Sigmoid colon (tissue), 7 donors: ENCODE data around the gene ELMO2. TPM values are rescaled to one million over a fixed set of nuclear protein-coding genes. Genes with fewer than 3 reads are reported as not detected.

ENCODE experiments used
- DNase-seq: peaks from one replicate; pipeline ENCODE4 v3.0.0-alpha.2; 2019
- H3K27ac ChIP-seq, 4 donors: fragments of 200-600 bp; sonication (generic); one replicate each; pipeline ENCODE4 v1.5.1; 2016 to 2019; ENCODE audit warnings: mild to moderate bottlenecking in 1 of 4
- H3K27me3 ChIP-seq, 3 donors: fragments of 200-600 bp; sonication (generic); one replicate each; pipeline ENCODE4 v1.5.1; 2019; ENCODE audit warnings: mild to moderate bottlenecking in 1 of 3
- H3K36me3 ChIP-seq, 4 donors: fragments of 200-600 bp; sonication (generic); one replicate each; pipeline ENCODE4 v1.5.1; 2016 to 2019
- H3K4me1 ChIP-seq, 4 donors: fragments of 200-600 bp; sonication (generic); one replicate each; pipeline ENCODE4 v1.5.1; 2017 to 2019
- H3K4me3 ChIP-seq, 4 donors: fragments of 200-600 bp; sonication (generic); one replicate each; pipeline ENCODE4 v1.5.1; 2017 to 2019; ENCODE audit warnings: mild to moderate bottlenecking in 2 of 4, moderate library complexity in 1 of 4
- H3K9me3 ChIP-seq, 4 donors: fragments of 200-600 bp in 3 of 4; sonication (generic) in 3 of 4; one replicate each; pipeline versions ENCODE4 v1.5.1 to v1.6.1; 2013 to 2019
- CTCF ChIP-seq, 4 experiments: fragments of 450-650 bp in 3 of 4; fragments of 200-600 bp in 1 of 4; IDR thresholded peaks; one replicate each; pipeline ENCODE4 v1.5.1; 2016 to 2019; ENCODE audit warnings: antibody characterized with exemption in 4 of 4, mild to moderate bottlenecking in 3 of 4, moderate library complexity in 2 of 4
- EP300 ChIP-seq, 4 donors: sonication (generic); formaldehyde crosslinking; IDR thresholded peaks; one replicate each; pipeline ENCODE4 v1.6.1; 2017; ENCODE audit warnings: antibody characterized with exemption in 4 of 4
- POLR2A ChIP-seq, 2 donors: fragments of 450-650 bp; IDR thresholded peaks; one replicate each; pipeline ENCODE4 v1.6.1; 2016; ENCODE audit warnings: antibody characterized with exemption in 2 of 2, mild to moderate bottlenecking in 2 of 2, moderate library complexity in 2 of 2
- POLR2AphosphoS5 ChIP-seq, 4 donors: sonication (generic); formaldehyde crosslinking; IDR thresholded peaks; one replicate each; pipeline ENCODE4 v1.6.1; 2017; ENCODE audit warnings: antibody characterized with exemption in 4 of 4
- WGBS, 2 donors: extraction: QIAGEN DNeasy Blood & Tissue Kit; methylation state at CpG; one replicate each; pipeline ENCODE4 v1.1.7; 2013; 5-methylcytosine and 5-hydroxymethylcytosine counted together
- intact Hi-C: fragments of 100-400 bp; cut with DNase I; formaldehyde crosslinking; loops from one replicate; pipeline ENCODE4 v1.15.1; 2023
- polyA plus RNA-seq, 3 donors: library from polyadenylated mRNA; stranded (reverse); fragments of 200-250 nt; gene quantifications; one replicate each; pipeline ENCODE4 v1.2.3, GENCODE V29; 2013
- total RNA-seq, 4 donors: library from RNA; depleted of rRNA; stranded (reverse); fragments of >200 nt; gene quantifications; one replicate each; pipeline ENCODE4 v1.1.0, GENCODE V29; 2016
- donor health status: healthy with polysubstance abuse.
- donor health status: Bipolar disorder and iron deficiency.
- donor health status: healthy.

ELMO2 gene
- total and polyA plus RNA-seq, 7 donors: 13.2 to 52.1 (median 40.3) TPM

GRCh38 chr20:46361381-46361780 lies 45.0 kb downstream of the ELMO2 start:
- Histone ChIP-seq H3K27me3 (no peaks in the 10 kb centered on the region), H3K9me3 (no peaks in the 10 kb centered on the region), H3K27ac (no peak overlapping the region), H3K4me1 (peaks cover 0 to 57% (median 45%) of the 10 kb centered on the region in 4 donors), H3K36me3 (peaks cover 3 to 15% (median 3%) of the 10 kb centered on the region in 4 donors), H3K4me3 (no peak overlapping the region)
- intact Hi-C loops: loop anchor here (5.0 to 10.0 kb wide), 2 partner anchors 153 to 269 kb away; partner anchors contain the start of gene ZNF334
- DNase-seq: no peak
- 64 to 80% methylated on average over 5 of the region's 5 CpGs for WGBS, 2 donors
- no peak for TF ChIP-seq EP300 (IDR thresholded peaks at IDR 0.05)
- TF ChIP-seq CTCF (IDR thresholded peaks at IDR 0.05): no peak
- TF ChIP-seq POLR2A (IDR thresholded peaks at IDR 0.05): no peak
- no peak for TF ChIP-seq POLR2AphosphoS5 (IDR thresholded peaks at IDR 0.05)

GRCh38 chr20:46359233-46359751 lies 47.1 kb downstream of the ELMO2 start:
- Histone ChIP-seq H3K4me1 (peaks cover 0 to 52% (median 40%) of the 10 kb centered on the region in 4 donors), H3K9me3 (no peaks in the 10 kb centered on the region), H3K27me3 (no peaks in the 10 kb centered on the region), H3K36me3 (peaks cover 0 to 5% (median 1%) of the 10 kb centered on the region in 4 donors), H3K4me3 (no peak overlapping the region), H3K27ac (no peak overlapping the region)
- 57 to 72% methylated on average over 10 of the region's 10 CpGs for WGBS, 2 donors
- no peak for DNase-seq
- intact Hi-C loops: no loop called here
- TF ChIP-seq POLR2AphosphoS5 (IDR thresholded peaks at IDR 0.05) (no peak), CTCF (IDR thresholded peaks at IDR 0.05) (no peak), POLR2A (IDR thresholded peaks at IDR 0.05) (no peak), EP300 (IDR thresholded peaks at IDR 0.05) (no peak)

GRCh38 chr20:46358346-46359058 lies 47.9 kb downstream of the ELMO2 start:
- Histone ChIP-seq H3K27me3 (no peaks in the 10 kb centered on the region), H3K4me1 (peaks cover 0 to 51% (median 37%) of the 10 kb centered on the region in 4 donors), H3K27ac (no peak overlapping the region), H3K9me3 (no peaks in the 10 kb centered on the region), H3K36me3 (peaks cover 0 to 5% (median 1%) of the 10 kb centered on the region in 4 donors), H3K4me3 (no peak overlapping the region)
- no peak for TF ChIP-seq CTCF (IDR thresholded peaks at IDR 0.05)
- no peak for TF ChIP-seq EP300 (IDR thresholded peaks at IDR 0.05)
- no peak for TF ChIP-seq POLR2A (IDR thresholded peaks at IDR 0.05)
- TF ChIP-seq POLR2AphosphoS5 (IDR thresholded peaks at IDR 0.05): no peak
- intact Hi-C loops: no loop called here
- WGBS, 2 donors: 90 to 91% methylated on average over 19 of the region's 19 CpGs
- DNase-seq: no peak

- TF ChIP-seq POLR2A (IDR thresholded peaks at IDR 0.05) (no peak), CTCF (IDR thresholded peaks at IDR 0.05) (no peak), POLR2AphosphoS5 (IDR thresholded peaks at IDR 0.05) (no peak), EP300 (IDR thresholded peaks at IDR 0.05) (no peak)
- peaks cover 0 to 3% (median 1%) of the 10 kb centered on the region in 4 donors for H3K36me3 ChIP-seq
- no peaks in the 10 kb centered on the region for H3K9me3 ChIP-seq
- H3K4me3 ChIP-seq: no peak overlapping the region
- DNase-seq: no peak
- peaks cover 0 to 36% (median 23%) of the 10 kb centered on the region in 4 donors for H3K4me1 ChIP-seq
- H3K27ac ChIP-seq: peak overlapping the region; percentile 21 to 52 (median 38)
- H3K27me3 ChIP-seq: no peaks in the 10 kb centered on the region
- WGBS, 2 donors: 25 to 34% methylated on average over 13 of the region's 13 CpGs
- intact Hi-C loops: no loop called here
These were observed 49.3 kb downstream of the ELMO2 start for GRCh38 chr20:46357030-46357514.
